ENCODE data around the gene ARCN1. TPM values are rescaled to one million over a fixed set of nuclear protein-coding genes. Genes with fewer than 3 reads are reported as not detected.

The ARCN1 gene
- total RNA-seq, 1 donor from 2014 or later = 91.3 TPM

- POLR2A ChIA-PET = no interaction called here
- CTCF ChIA-PET = no interaction called here
Measured at GRCh38 chr11:118544647-118545010, 27.6 kb upstream of the ARCN1 start.

GRCh38 chr11:118545533-118545932 is 26.7 kb upstream of the ARCN1 start:
- H3K9me3 Mint-ChIP-seq = no peaks in the 10 kb centered on the region
- H3K27me3 Mint-ChIP-seq = no peaks in the 10 kb centered on the region
- ATAC-seq (ENCODE audit: low read depth) (no peak), DNase-seq (no peak)
- CTCF ChIA-PET = no interaction called here
- no peak overlapping the region for H3K4me3 Mint-ChIP-seq
- POLR2A ChIA-PET = no interaction called here
- H3K4me1 Mint-ChIP-seq = no peaks in the 10 kb centered on the region
- no peak for TF ChIP-seq CTCF (IDR thresholded peaks at IDR 0.05)
- intact Hi-C loops (cut with micrococcal nuclease) = no loop called here
- peaks cover 41% of the 10 kb centered on the region for H3K36me3 Mint-ChIP-seq (ENCODE audit: low read depth)
- H3K27ac Mint-ChIP-seq = no peak overlapping the region

More at GRCh38 chr11:118544647-118545010, 27.6 kb upstream of the ARCN1 start:
- no peak for TF ChIP-seq CTCF (IDR thresholded peaks at IDR 0.05)
- no peak for DNase-seq
- Mint-ChIP-seq H3K27ac (no peak overlapping the region), H3K27me3 (no peaks in the 10 kb centered on the region), H3K9me3 (no peaks in the 10 kb centered on the region), H3K4me1 (no peaks in the 10 kb centered on the region), H3K36me3 (ENCODE audit: low read depth) (peaks cover 42% of the 10 kb centered on the region), H3K4me3 (no peak overlapping the region)
- intact Hi-C loops (cut with micrococcal nuclease) = no loop called here
- ATAC-seq (ENCODE audit: low read depth) = no peak

- Mint-ChIP-seq H3K27ac (no peak overlapping the region), H3K9me3 (no peaks in the 10 kb centered on the region), H3K4me3 (no peak overlapping the region), H3K36me3 (ENCODE audit: low read depth) (peaks cover 47% of the 10 kb centered on the region), H3K27me3 (no peaks in the 10 kb centered on the region), H3K4me1 (no peaks in the 10 kb centered on the region)
- DNase-seq (no peak), ATAC-seq (ENCODE audit: low read depth) (no peak)
- intact Hi-C loops (cut with micrococcal nuclease) = no loop called here
- ChIA-PET CTCF (no interaction called here), POLR2A (interaction anchor here (0.7 kb wide), 1 partner anchor 363 kb away, joined by 4 read pairs; no protein-coding TSS in a partner anchor)
- TF ChIP-seq CTCF (IDR thresholded peaks at IDR 0.05) = no peak
Measured at GRCh38 chr11:118547132-118547531, 25.1 kb upstream of the ARCN1 start.

GRCh38 chr11:118552341-118552740 is 19.9 kb upstream of the ARCN1 start:
- TF ChIP-seq CTCF (IDR thresholded peaks at IDR 0.05) = no peak

GRCh38 chr11:118560806-118561205 is 11.4 kb upstream of the ARCN1 start:
- ChIA-PET CTCF (no interaction called here), POLR2A (no interaction called here)
- no peak for ATAC-seq (ENCODE audit: low read depth)
- no peak for DNase-seq
- Mint-ChIP-seq H3K4me3 (no peak overlapping the region), H3K9me3 (no peaks in the 10 kb centered on the region), H3K27ac (no peak overlapping the region), H3K36me3 (ENCODE audit: low read depth) (peaks cover 32% of the 10 kb centered on the region), H3K4me1 (peaks cover 7% of the 10 kb centered on the region), H3K27me3 (no peaks in the 10 kb centered on the region)
- no peak for TF ChIP-seq CTCF (IDR thresholded peaks at IDR 0.05)
- intact Hi-C loops (cut with micrococcal nuclease) = no loop called here

More at GRCh38 chr11:118552341-118552740, 19.9 kb upstream of the ARCN1 start:
- CTCF ChIA-PET = no interaction called here
- Mint-ChIP-seq H3K4me3 (no peak overlapping the region), H3K27ac (no peak overlapping the region), H3K4me1 (no peaks in the 10 kb centered on the region), H3K9me3 (no peaks in the 10 kb centered on the region), H3K27me3 (no peaks in the 10 kb centered on the region), H3K36me3 (ENCODE audit: low read depth) (peaks cover 47% of the 10 kb centered on the region)
- DNase-seq (no peak), ATAC-seq (ENCODE audit: low read depth) (no peak)
- intact Hi-C loops (cut with micrococcal nuclease) = no loop called here
- POLR2A ChIA-PET = no interaction called here

Data from activated B cell treated with CpG ODN at 0.5 μM for 24 hours (primary cell).